Liver (tissue), 3 donors: ENCODE results near the gene EVI5.

Experiments
- GABPA ChIP-seq, 2 donors: IDR thresholded peaks in 1 of 2; conservative IDR thresholded peaks in 1 of 2; 2 replicates each; pipeline ENCODE4 v1.6.1; 2016; ENCODE audit warnings: antibody characterized with exemption in 2 of 2, mild to moderate bottlenecking in 1 of 2, moderate library complexity in 1 of 2
- HNF4G ChIP-seq: IDR thresholded peaks from 2 replicates; pipeline ENCODE4 v1.6.1; 2016; ENCODE audit warnings: antibody characterized with exemption
- JUND ChIP-seq, 2 donors: IDR thresholded peaks; 2 replicates each; pipeline ENCODE4 v1.6.1; 2016; ENCODE audit warnings: antibody characterized with exemption in 2 of 2
- RAD21 ChIP-seq, 2 donors: IDR thresholded peaks; 2 replicates each; pipeline ENCODE4 v1.6.1; 2016; ENCODE audit warnings: antibody characterized with exemption in 2 of 2, mild to moderate bottlenecking in 2 of 2
- YY1 ChIP-seq: IDR thresholded peaks from 2 replicates; pipeline ENCODE4 v1.6.1; 2016; ENCODE audit warnings: antibody characterized with exemption, mild to moderate bottlenecking
- TF ChIP-seq, protein P1 (sequence below): fragments of 150-350 bp; IDR thresholded peaks from 2 replicates; pipeline ENCODE4 v1.5.1; 2017; ENCODE audit warnings: improper control_type of control experiment, low read depth, low read length; ENCODE audit not compliant: missing input control
- TF ChIP-seq, protein P2 (sequence below): IDR thresholded peaks from 2 replicates; pipeline ENCODE4 v1.6.1; 2016; ENCODE audit warnings: antibody characterized with exemption
- TF ChIP-seq, protein P3 (sequence below): IDR thresholded peaks from 2 replicates; pipeline ENCODE4 v1.6.1; 2016; ENCODE audit warnings: antibody characterized with exemption
- TF ChIP-seq, protein P4 (sequence below): IDR thresholded peaks from 2 replicates; pipeline ENCODE4 v1.6.1; 2016; ENCODE audit warnings: antibody characterized with exemption, mild to moderate bottlenecking
- donor health status: healthy.
- donor health status: healthy.

DNA sequence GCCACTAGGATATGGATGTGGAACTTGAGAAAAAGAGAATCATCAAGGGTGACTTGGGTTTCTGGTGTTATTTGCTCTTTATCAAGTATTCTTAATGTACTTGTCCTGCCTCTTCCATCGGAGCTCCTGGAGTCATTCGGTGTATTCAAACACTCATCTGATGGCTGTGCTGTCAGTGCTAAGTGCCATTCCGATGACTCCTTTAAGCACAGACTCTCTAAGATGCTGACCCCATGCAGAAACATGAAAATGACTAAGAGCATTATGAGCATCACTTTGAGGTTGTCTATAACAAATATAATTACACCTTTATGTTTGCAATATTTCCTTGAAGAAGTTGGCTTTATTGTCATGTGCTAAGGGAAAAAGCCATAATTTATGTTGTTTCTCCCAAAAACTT, 35.6 kb upstream of the EVI5 start:
- TF ChIP-seq, protein P1, sequence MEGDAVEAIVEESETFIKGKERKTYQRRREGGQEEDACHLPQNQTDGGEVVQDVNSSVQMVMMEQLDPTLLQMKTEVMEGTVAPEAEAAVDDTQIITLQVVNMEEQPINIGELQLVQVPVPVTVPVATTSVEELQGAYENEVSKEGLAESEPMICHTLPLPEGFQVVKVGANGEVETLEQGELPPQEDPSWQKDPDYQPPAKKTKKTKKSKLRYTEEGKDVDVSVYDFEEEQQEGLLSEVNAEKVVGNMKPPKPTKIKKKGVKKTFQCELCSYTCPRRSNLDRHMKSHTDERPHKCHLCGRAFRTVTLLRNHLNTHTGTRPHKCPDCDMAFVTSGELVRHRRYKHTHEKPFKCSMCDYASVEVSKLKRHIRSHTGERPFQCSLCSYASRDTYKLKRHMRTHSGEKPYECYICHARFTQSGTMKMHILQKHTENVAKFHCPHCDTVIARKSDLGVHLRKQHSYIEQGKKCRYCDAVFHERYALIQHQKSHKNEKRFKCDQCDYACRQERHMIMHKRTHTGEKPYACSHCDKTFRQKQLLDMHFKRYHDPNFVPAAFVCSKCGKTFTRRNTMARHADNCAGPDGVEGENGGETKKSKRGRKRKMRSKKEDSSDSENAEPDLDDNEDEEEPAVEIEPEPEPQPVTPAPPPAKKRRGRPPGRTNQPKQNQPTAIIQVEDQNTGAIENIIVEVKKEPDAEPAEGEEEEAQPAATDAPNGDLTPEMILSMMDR = no peak
- TF ChIP-seq, protein P2, sequence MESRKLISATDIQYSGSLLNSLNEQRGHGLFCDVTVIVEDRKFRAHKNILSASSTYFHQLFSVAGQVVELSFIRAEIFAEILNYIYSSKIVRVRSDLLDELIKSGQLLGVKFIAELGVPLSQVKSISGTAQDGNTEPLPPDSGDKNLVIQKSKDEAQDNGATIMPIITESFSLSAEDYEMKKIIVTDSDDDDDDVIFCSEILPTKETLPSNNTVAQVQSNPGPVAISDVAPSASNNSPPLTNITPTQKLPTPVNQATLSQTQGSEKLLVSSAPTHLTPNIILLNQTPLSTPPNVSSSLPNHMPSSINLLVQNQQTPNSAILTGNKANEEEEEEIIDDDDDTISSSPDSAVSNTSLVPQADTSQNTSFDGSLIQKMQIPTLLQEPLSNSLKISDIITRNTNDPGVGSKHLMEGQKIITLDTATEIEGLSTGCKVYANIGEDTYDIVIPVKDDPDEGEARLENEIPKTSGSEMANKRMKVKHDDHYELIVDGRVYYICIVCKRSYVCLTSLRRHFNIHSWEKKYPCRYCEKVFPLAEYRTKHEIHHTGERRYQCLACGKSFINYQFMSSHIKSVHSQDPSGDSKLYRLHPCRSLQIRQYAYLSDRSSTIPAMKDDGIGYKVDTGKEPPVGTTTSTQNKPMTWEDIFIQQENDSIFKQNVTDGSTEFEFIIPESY = no peak
- TF ChIP-seq YY1 = no peak
- TF ChIP-seq HNF4G = no peak
- no peak for TF ChIP-seq RAD21 (IDR thresholded peaks at IDR 0.05)
- no peak for TF ChIP-seq JUND (IDR thresholded peaks at IDR 0.05)
- TF ChIP-seq, protein P3, sequence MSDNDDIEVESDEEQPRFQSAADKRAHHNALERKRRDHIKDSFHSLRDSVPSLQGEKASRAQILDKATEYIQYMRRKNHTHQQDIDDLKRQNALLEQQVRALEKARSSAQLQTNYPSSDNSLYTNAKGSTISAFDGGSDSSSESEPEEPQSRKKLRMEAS = no peak
- TF ChIP-seq, protein P4, sequence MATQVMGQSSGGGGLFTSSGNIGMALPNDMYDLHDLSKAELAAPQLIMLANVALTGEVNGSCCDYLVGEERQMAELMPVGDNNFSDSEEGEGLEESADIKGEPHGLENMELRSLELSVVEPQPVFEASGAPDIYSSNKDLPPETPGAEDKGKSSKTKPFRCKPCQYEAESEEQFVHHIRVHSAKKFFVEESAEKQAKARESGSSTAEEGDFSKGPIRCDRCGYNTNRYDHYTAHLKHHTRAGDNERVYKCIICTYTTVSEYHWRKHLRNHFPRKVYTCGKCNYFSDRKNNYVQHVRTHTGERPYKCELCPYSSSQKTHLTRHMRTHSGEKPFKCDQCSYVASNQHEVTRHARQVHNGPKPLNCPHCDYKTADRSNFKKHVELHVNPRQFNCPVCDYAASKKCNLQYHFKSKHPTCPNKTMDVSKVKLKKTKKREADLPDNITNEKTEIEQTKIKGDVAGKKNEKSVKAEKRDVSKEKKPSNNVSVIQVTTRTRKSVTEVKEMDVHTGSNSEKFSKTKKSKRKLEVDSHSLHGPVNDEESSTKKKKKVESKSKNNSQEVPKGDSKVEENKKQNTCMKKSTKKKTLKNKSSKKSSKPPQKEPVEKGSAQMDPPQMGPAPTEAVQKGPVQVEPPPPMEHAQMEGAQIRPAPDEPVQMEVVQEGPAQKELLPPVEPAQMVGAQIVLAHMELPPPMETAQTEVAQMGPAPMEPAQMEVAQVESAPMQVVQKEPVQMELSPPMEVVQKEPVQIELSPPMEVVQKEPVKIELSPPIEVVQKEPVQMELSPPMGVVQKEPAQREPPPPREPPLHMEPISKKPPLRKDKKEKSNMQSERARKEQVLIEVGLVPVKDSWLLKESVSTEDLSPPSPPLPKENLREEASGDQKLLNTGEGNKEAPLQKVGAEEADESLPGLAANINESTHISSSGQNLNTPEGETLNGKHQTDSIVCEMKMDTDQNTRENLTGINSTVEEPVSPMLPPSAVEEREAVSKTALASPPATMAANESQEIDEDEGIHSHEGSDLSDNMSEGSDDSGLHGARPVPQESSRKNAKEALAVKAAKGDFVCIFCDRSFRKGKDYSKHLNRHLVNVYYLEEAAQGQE = no peak
- TF ChIP-seq GABPA (IDR thresholded peaks at IDR 0.05 in 1 of 2, conservative IDR thresholded peaks at IDR 0.05 in 1 of 2) = no peak
